NB4 (cell line): Measurements from ENCODE around the gene CAMTA1.

ENCODE experiments used
- CTCF ChIP-seq: IDR thresholded peaks from one replicate; pipeline ENCODE4 v1.5.1; 2012; ENCODE audit warnings: low read depth, low read length
- POLR2A ChIP-seq: IDR thresholded peaks from 2 replicates; pipeline ENCODE4 v1.6.1; 2011; ENCODE audit warnings: mild to moderate bottlenecking; ENCODE audit not compliant: insufficient read length; ENCODE audit errors: extremely low read depth
- TF ChIP-seq, protein P1 (sequence below): IDR thresholded peaks from 2 replicates; pipeline ENCODE4 v1.6.1; 2011; ENCODE audit warnings: low read depth, low read length

DNA sequence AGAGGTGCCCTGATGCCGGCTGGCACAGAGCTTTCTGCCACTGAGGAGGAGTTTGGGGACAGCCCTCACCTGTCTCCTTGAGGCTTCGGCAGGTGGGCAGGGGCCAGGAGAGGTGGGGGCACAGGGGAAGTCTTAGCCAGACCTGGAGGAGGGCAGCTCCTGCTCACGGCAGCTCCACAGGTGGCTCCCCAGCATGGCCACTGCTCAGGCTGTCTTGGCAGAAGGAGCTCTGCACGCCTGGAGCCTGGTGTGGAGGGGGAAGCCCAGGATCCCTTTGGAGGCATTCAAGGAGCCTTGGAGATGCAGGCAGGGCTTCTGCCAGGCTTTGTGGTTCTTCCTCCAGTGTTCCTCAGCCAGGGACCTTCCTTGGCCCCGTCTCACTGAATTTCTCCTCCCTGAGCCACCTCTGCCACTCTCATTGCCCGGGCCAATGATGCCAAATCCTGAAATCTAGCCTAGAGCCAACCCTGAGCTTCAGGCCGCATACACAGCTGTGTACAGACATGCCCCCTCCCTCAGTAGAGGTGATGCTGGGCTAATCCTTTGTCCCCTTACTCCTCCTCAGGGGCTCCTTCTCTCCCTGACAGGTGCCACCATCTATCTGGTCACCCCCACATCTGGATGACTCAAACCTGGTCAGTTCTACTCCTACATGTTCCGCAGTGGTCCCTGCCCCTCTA is 734.1 kb downstream of the CAMTA1 start:
- TF ChIP-seq CTCF (no peak), POLR2A (no peak)
- TF ChIP-seq, protein P1, sequence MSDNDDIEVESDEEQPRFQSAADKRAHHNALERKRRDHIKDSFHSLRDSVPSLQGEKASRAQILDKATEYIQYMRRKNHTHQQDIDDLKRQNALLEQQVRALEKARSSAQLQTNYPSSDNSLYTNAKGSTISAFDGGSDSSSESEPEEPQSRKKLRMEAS: no peak
